Neural progenitor cell (in vitro differentiated cells): Measurements from ENCODE around the gene PIK3CD. TPM values are rescaled to one million over a fixed set of nuclear protein-coding genes. Genes with fewer than 3 reads are reported as not detected.

ENCODE experiments used
- DNase-seq: peaks from one replicate; pipeline ENCODE4 v3.0.0-alpha.2; 2016; ENCODE audit warnings: low spot score
- H2AFZ ChIP-seq: fragments of 200-600 bp; sonication (generic); replicated peaks from 2 replicates; pipeline ENCODE4 v1.6.1; 2016; ENCODE audit warnings: antibody characterized with exemption
- H3F3A ChIP-seq: fragments of 200-600 bp; sonication (generic); 2 replicates; pipeline ENCODE4 v1.6.1; 2016; ENCODE audit warnings: antibody characterized with exemption, low read depth
- H3K27ac ChIP-seq: fragments of 200-600 bp; sonication (generic); 2 replicates; pipeline ENCODE4 v1.5.1; 2016; ENCODE audit warnings: mild to moderate bottlenecking
- H3K27me3 ChIP-seq: fragments of 200-600 bp; sonication (generic); 2 replicates; pipeline ENCODE4 v1.6.1; 2016; ENCODE audit warnings: mild to moderate bottlenecking, moderate library complexity
- H3K36me3 ChIP-seq: fragments of 200-600 bp; sonication (generic); 2 replicates; pipeline ENCODE4 v1.5.1; 2016
- H3K4me1 ChIP-seq: fragments of 200-600 bp; sonication (generic); 2 replicates; pipeline ENCODE4 v1.6.1; 2016; ENCODE audit warnings: mixed run types
- H3K4me2 ChIP-seq: fragments of 200-600 bp; sonication (generic); 2 replicates; pipeline ENCODE4 v1.6.1; 2016
- H3K4me3 ChIP-seq: fragments of 200-600 bp; sonication (generic); 2 replicates; pipeline ENCODE4 v1.5.1; 2016
- H3K79me2 ChIP-seq: fragments of 200-600 bp; sonication (generic); 2 replicates; pipeline ENCODE4 v1.6.1; 2016; ENCODE audit warnings: low read depth
- H3K9ac ChIP-seq: fragments of 200-600 bp; sonication (generic); 2 replicates; pipeline ENCODE4 v1.6.1; 2016
- H3K9me3 ChIP-seq: fragments of 200-600 bp; sonication (generic); 2 replicates; pipeline ENCODE4 v1.5.1; 2016; ENCODE audit warnings: low read depth
- H4K20me1 ChIP-seq: fragments of 200-600 bp; sonication (generic); 2 replicates; pipeline ENCODE4 v1.6.1; 2016; ENCODE audit warnings: low read depth
- H3K27ac Mint-ChIP-seq: 3 replicates; pipeline ENCODE4 v1.8.0; 2021; ENCODE audit warnings: mixed read lengths
- H3K27me3 Mint-ChIP-seq: 2 replicates; pipeline ENCODE4 v1.8.0; 2022; ENCODE audit warnings: low read depth, mild to moderate bottlenecking, inconsistent platforms, moderate library complexity, mixed read lengths; ENCODE audit not compliant: insufficient read depth
- H3K36me3 Mint-ChIP-seq: 3 replicates; pipeline ENCODE4 v1.8.0; 2021; ENCODE audit warnings: mixed read lengths
- H3K4me1 Mint-ChIP-seq: 3 replicates; pipeline ENCODE4 v1.8.0; 2021; ENCODE audit warnings: mixed read lengths
- H3K4me3 Mint-ChIP-seq: 3 replicates; pipeline ENCODE4 v1.8.0; 2021; ENCODE audit warnings: mild to moderate bottlenecking, moderate library complexity, mixed read lengths
- H3K9me3 Mint-ChIP-seq: 3 replicates; pipeline ENCODE4 v1.8.0; 2020; ENCODE audit warnings: mixed read lengths
- EZH2 ChIP-seq: fragments of 200-600 bp; sonication (generic); IDR thresholded peaks from 2 replicates; pipeline ENCODE4 v1.6.1; 2017; ENCODE audit warnings: antibody characterized with exemption, mild to moderate bottlenecking, moderate library complexity
- EZH2phosphoT487 ChIP-seq: fragments of 200-600 bp; sonication (generic); IDR thresholded peaks from 2 replicates; pipeline ENCODE4 v1.6.1; 2017; ENCODE audit warnings: antibody characterized with exemption
- total RNA-seq: library from RNA; depleted of rRNA; stranded (reverse); fragments of >200 nt; gene quantifications from 2 replicates; pipeline ENCODE4 v1.2.3, GENCODE V29; 2015; ENCODE audit warnings: low replicate concordance
- TF ChIP-seq, protein P1 (sequence below): fragments of 200-600 bp; sonication (generic); IDR thresholded peaks from 2 replicates; pipeline ENCODE4 v1.5.1; 2017; ENCODE audit warnings: antibody characterized with exemption, mild to moderate bottlenecking

Gene PIK3CD
- total RNA-seq, 1 donor from 2014 or later = 5.0 TPM

DNA sequence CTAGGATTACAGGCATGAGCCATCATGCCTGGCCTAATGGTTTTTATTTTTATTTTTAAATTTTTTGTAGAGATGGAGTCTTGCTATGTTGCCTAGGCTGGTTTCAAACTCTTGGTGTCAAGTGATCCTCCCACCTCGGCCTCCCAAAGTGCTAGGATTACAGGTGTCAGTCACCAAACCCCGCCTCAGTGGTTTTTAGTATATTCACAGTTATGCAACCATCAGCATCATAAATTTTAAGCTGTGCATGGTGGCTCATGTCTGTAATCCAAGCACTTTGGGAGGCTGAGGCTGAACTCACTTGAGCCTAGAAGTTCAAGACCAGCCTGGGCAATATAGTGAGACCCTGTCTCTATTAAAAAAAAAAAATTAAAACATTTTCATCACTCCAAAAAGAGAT lies 28.6 kb downstream of the PIK3CD start:
- no peaks in the 10 kb centered on the region for H3K9me3 Mint-ChIP-seq
- H3K27me3 ChIP-seq = no peaks in the 10 kb centered on the region
- no peak for DNase-seq
- H3K4me2 ChIP-seq = no peak overlapping the region
- H3K9me3 ChIP-seq = no peaks in the 10 kb centered on the region
- H3K27ac Mint-ChIP-seq = no peak overlapping the region
- no peak overlapping the region for H3K9ac ChIP-seq
- H3K4me1 Mint-ChIP-seq = peaks cover 3% of the 10 kb centered on the region
- no peaks in the 10 kb centered on the region for H3K36me3 ChIP-seq
- H3F3A ChIP-seq = no peaks in the 10 kb centered on the region
- H2AFZ ChIP-seq = no peak overlapping the region
- no peaks in the 10 kb centered on the region for H3K36me3 Mint-ChIP-seq
- no peak overlapping the region for H3K27ac ChIP-seq
- H3K4me3 ChIP-seq = no peak overlapping the region
- no peaks in the 10 kb centered on the region for H3K4me1 ChIP-seq
- peaks cover 2% of the 10 kb centered on the region for H3K27me3 Mint-ChIP-seq
- H3K4me3 Mint-ChIP-seq = no peak overlapping the region
- no peaks in the 10 kb centered on the region for H4K20me1 ChIP-seq
- TF ChIP-seq, protein P1, sequence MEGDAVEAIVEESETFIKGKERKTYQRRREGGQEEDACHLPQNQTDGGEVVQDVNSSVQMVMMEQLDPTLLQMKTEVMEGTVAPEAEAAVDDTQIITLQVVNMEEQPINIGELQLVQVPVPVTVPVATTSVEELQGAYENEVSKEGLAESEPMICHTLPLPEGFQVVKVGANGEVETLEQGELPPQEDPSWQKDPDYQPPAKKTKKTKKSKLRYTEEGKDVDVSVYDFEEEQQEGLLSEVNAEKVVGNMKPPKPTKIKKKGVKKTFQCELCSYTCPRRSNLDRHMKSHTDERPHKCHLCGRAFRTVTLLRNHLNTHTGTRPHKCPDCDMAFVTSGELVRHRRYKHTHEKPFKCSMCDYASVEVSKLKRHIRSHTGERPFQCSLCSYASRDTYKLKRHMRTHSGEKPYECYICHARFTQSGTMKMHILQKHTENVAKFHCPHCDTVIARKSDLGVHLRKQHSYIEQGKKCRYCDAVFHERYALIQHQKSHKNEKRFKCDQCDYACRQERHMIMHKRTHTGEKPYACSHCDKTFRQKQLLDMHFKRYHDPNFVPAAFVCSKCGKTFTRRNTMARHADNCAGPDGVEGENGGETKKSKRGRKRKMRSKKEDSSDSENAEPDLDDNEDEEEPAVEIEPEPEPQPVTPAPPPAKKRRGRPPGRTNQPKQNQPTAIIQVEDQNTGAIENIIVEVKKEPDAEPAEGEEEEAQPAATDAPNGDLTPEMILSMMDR = no peak
- TF ChIP-seq EZH2phosphoT487 (no peak), EZH2 (no peak)
- no peaks in the 10 kb centered on the region for H3K79me2 ChIP-seq

DNA sequence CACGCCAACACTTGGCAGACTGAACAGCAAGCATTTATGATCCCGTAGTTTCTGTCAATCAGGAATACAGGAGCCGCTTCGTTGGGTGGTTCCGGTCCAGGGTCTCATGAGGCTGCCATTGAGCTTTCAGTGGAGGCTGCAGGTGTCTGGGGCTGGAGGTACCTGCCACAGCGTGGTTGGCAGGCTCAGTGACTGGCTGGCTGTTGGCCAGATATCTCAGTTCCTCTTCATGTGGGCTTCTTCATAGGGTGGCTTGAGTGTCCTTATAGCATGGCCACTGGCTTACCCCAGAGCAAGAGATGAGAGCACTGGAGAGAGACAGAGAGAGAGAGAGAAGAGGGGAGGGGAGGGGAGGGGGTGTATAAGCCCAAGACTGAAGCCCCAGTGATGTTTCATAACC lies 29.3 kb downstream of the PIK3CD start:
- Mint-ChIP-seq H3K4me1 (peaks cover 3% of the 10 kb centered on the region), H3K27me3 (peaks cover 2% of the 10 kb centered on the region), H3K4me3 (no peak overlapping the region), H3K27ac (no peak overlapping the region), H3K36me3 (no peaks in the 10 kb centered on the region), H3K9me3 (no peaks in the 10 kb centered on the region)
- Histone ChIP-seq H4K20me1 (peaks cover 2% of the 10 kb centered on the region), H3K4me1 (no peaks in the 10 kb centered on the region), H3K4me2 (no peak overlapping the region), H3K27ac (no peak overlapping the region), H3K9ac (no peak overlapping the region), H3F3A (peaks cover 2% of the 10 kb centered on the region), H2AFZ (no peak overlapping the region), H3K36me3 (no peaks in the 10 kb centered on the region), H3K4me3 (no peak overlapping the region), H3K9me3 (no peaks in the 10 kb centered on the region), H3K27me3 (no peaks in the 10 kb centered on the region), H3K79me2 (no peaks in the 10 kb centered on the region)
- DNase-seq = no peak
- TF ChIP-seq EZH2 = no peak
- TF ChIP-seq, protein P1 = no peak
- no peak for TF ChIP-seq EZH2phosphoT487

DNA sequence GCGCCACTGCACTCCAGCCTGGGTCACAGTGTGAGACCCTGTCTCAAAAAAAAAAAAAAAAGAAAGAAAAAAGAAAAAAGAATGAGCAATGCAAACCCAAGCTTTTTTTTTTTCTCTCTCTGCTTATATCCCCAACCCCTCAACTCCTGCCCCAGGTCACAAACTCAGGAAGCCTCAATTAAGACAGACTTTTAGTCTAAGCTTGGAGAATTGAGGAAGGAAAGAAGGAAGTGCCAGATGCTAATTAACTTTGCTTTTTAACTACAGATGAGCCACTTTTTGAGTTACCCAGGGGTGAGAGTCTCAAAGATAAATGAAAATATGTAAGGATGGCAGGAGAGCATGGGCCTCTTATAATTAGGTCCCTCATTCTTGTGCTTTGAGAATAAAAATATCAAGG lies 33.3 kb downstream of the PIK3CD start:
- H3K27me3 ChIP-seq = peaks cover 36% of the 10 kb centered on the region
- peaks cover 14% of the 10 kb centered on the region for H3K4me1 Mint-ChIP-seq
- H3K36me3 ChIP-seq = no peaks in the 10 kb centered on the region

More for the DNA sequence above, 33.3 kb downstream of the PIK3CD start:
- Mint-ChIP-seq H3K27ac (no peak overlapping the region), H3K4me3 (no peak overlapping the region), H3K36me3 (no peaks in the 10 kb centered on the region), H3K9me3 (no peaks in the 10 kb centered on the region), H3K27me3 (peaks cover 14% of the 10 kb centered on the region)
- no peak overlapping the region for H3K4me3 ChIP-seq
- no peak overlapping the region for H3K9ac ChIP-seq
- TF ChIP-seq, protein P1 = no peak
- no peak for TF ChIP-seq EZH2
- no peak for TF ChIP-seq EZH2phosphoT487
- DNase-seq = no peak
- peaks cover 3% of the 10 kb centered on the region for H3K4me1 ChIP-seq
- no peak overlapping the region for H3K27ac ChIP-seq
- no peak overlapping the region for H3K4me2 ChIP-seq
- H3K9me3 ChIP-seq = no peaks in the 10 kb centered on the region
- H4K20me1 ChIP-seq = peaks cover 8% of the 10 kb centered on the region
- no peak overlapping the region for H2AFZ ChIP-seq
- no peaks in the 10 kb centered on the region for H3K79me2 ChIP-seq
- H3F3A ChIP-seq = peaks cover 24% of the 10 kb centered on the region
